H1 (cell line): Measurements from ENCODE around the gene SMARCB1. TPM values are rescaled to one million over a fixed set of nuclear protein-coding genes. Genes with fewer than 3 reads are reported as not detected.

ENCODE experiments used
- CTCF ChIA-PET: fragments of 300-600 bp; sonication (Branson Sonifier 250); formaldehyde crosslinking; loops from one replicate; lab custom pipeline; 2021; ENCODE audit not compliant: partially characterized antibody; lab: Charles Lee
- POLR2A ChIA-PET: fragments of 300-600 bp; sonication (Branson Sonifier 250); formaldehyde crosslinking; loops from one replicate; lab custom pipeline; 2021; ENCODE audit warnings: inconsistent platforms; ENCODE audit not compliant: partially characterized antibody; lab: Charles Lee
- DNase-seq, 2 experiments: peaks; one replicate each; pipeline versions ENCODE4 v3.0.0 to v3.0.0-alpha.2; 2010 to 2022; ENCODE audit warnings: low spot score in 2 of 2, low read depth in 1 of 2, mixed read lengths in 1 of 2
- FAIRE-seq: peaks from 2 replicates; lab custom pipeline; 2011; peaks lifted over from hg19 to GRCh38; lab: Jason Lieb, UNC
- H2AFZ ChIP-seq: 2 replicates; pipeline ENCODE4 v1.8.1; 2012; ENCODE audit warnings: low read length, inconsistent platforms
- H2AK5ac ChIP-seq: 2 replicates; pipeline ENCODE4 v1.6.1; 2013; ENCODE audit warnings: low read depth, low read length
- H2BK120ac ChIP-seq: replicated peaks from 2 replicates; pipeline ENCODE3; 2013; ENCODE audit warnings: low read depth, low read length, inconsistent platforms
- H2BK12ac ChIP-seq: 2 replicates; pipeline ENCODE4 v1.6.1; 2013; ENCODE audit warnings: low read depth, low read length
- H2BK15ac ChIP-seq: 2 replicates; pipeline ENCODE4 v1.6.1; 2013; ENCODE audit warnings: low read length
- H2BK20ac ChIP-seq: 2 replicates; pipeline ENCODE4 v1.6.1; 2013; ENCODE audit warnings: low read length
- H2BK5ac ChIP-seq: 2 replicates; pipeline ENCODE4 v1.6.1; 2013; ENCODE audit warnings: low read depth, low read length
- H3K14ac ChIP-seq: 2 replicates; pipeline ENCODE4 v1.6.1; 2013; ENCODE audit warnings: inconsistent platforms; ENCODE audit not compliant: insufficient read length
- H3K18ac ChIP-seq: 2 replicates; pipeline ENCODE4 v1.6.1; 2013; ENCODE audit warnings: low read length; ENCODE audit errors: extremely low read depth
- H3K23ac ChIP-seq: 2 replicates; pipeline ENCODE4 v1.6.1; 2013; ENCODE audit warnings: inconsistent platforms; ENCODE audit not compliant: insufficient read length
- H3K23me2 ChIP-seq: 2 replicates; pipeline ENCODE4 v1.6.1; 2013; ENCODE audit warnings: low read depth, low read length
- H3K27ac ChIP-seq: 2 replicates; pipeline ENCODE4 v1.6.1; 2011; ENCODE audit warnings: low read depth, low read length, inconsistent platforms
- H3K27me3 ChIP-seq, 4 experiments: replicated peaks in 1 of 4; 1 replicate in 1 of 4; 2 replicates in 3 of 4; pipeline versions ENCODE4 v1.6.1 to v1.8.1; 2011 to 2013; ENCODE audit warnings: low read length in 3 of 4, mild to moderate bottlenecking in 3 of 4, inconsistent platforms in 2 of 4, mixed read lengths in 2 of 4, moderate library complexity in 1 of 4; ENCODE audit not compliant: control insufficient read depth in 3 of 4, insufficient read depth in 3 of 4; ENCODE audit errors: extremely low read depth in 1 of 4
- H3K36me3 ChIP-seq, 4 experiments: 2 replicates each; pipeline versions ENCODE4 v1.6.1 to v1.8.1; 2011 to 2013; ENCODE audit warnings: mild to moderate bottlenecking in 4 of 4, low read length in 3 of 4, moderate library complexity in 2 of 4, control low read depth in 1 of 4, inconsistent platforms in 1 of 4; ENCODE audit not compliant: insufficient read depth in 4 of 4, control insufficient read depth in 2 of 4
- H3K4ac ChIP-seq: replicated peaks from 2 replicates; pipeline ENCODE3; 2013; ENCODE audit warnings: low read length, low read depth, mixed read lengths, inconsistent platforms; ENCODE audit not compliant: insufficient read length
- H3K4me1 ChIP-seq, 4 experiments: replicated peaks in 1 of 4; 1 replicate in 1 of 4; 2 replicates in 3 of 4; pipeline versions ENCODE4 v1.6.1 to v1.8.1; 2011 to 2013; ENCODE audit warnings: low read length in 3 of 4, inconsistent platforms in 2 of 4, mixed read lengths in 1 of 4; ENCODE audit not compliant: insufficient read depth in 4 of 4, control insufficient read depth in 3 of 4
- H3K4me2 ChIP-seq, 2 experiments: 2 replicates each; pipeline versions ENCODE4 v1.6.1 to v1.8.1; 2011 to 2013; ENCODE audit warnings: low read depth in 2 of 2, low read length in 2 of 2, control low read depth in 1 of 2, inconsistent platforms in 1 of 2, mild to moderate bottlenecking in 1 of 2; ENCODE audit not compliant: insufficient read depth in 1 of 2
- H3K4me3 ChIP-seq, 4 experiments: fragments of 200-600, 300-600 bp in 1 of 4; sonication (generic), shearing (Covaris generic), sonication (Bioruptor Twin) in 1 of 4; 2 replicates each; pipeline versions ENCODE4 v1.5.1 to v1.8.1; 2011 to 2016; ENCODE audit warnings: low read length in 4 of 4, low read depth in 3 of 4, control low read depth in 2 of 4, inconsistent platforms in 2 of 4, mild to moderate bottlenecking in 2 of 4, mixed read lengths in 1 of 4, moderate library complexity in 1 of 4; ENCODE audit not compliant: insufficient read depth in 2 of 4; ENCODE audit errors: extremely low read depth in 1 of 4
- H3K56ac ChIP-seq: replicated peaks from 2 replicates; pipeline ENCODE3; 2013; ENCODE audit warnings: low read depth, mild to moderate bottlenecking, mixed read lengths, low read length, inconsistent platforms; ENCODE audit not compliant: insufficient read length
- H3K79me1 ChIP-seq: 2 replicates; pipeline ENCODE4 v1.6.1; 2013; ENCODE audit warnings: low read depth, low read length, control low read depth
- H3K79me2 ChIP-seq, 2 experiments: 2 replicates each; pipeline versions ENCODE4 v1.6.1 to v1.8.1; 2012 to 2013; ENCODE audit warnings: low read length in 2 of 2, mild to moderate bottlenecking in 2 of 2, inconsistent platforms in 1 of 2; ENCODE audit not compliant: insufficient read depth in 2 of 2, control insufficient read depth in 1 of 2
- H3K9ac ChIP-seq, 4 experiments: replicated peaks in 1 of 4; 1 replicate in 1 of 4; 2 replicates in 3 of 4; pipeline versions ENCODE4 v1.6.1 to v1.8.1; 2011 to 2013; ENCODE audit warnings: low read depth in 3 of 4, low read length in 3 of 4, control low read depth in 2 of 4, mild to moderate bottlenecking in 2 of 4, moderate library complexity in 2 of 4, inconsistent platforms in 1 of 4; ENCODE audit errors: extremely low read depth in 1 of 4
- H3K9me3 ChIP-seq, 2 experiments: 2 replicates each; pipeline versions ENCODE4 v1.6.1 to v1.8.1; 2012 to 2013; ENCODE audit warnings: mild to moderate bottlenecking in 2 of 2, moderate library complexity in 2 of 2, control low read depth in 1 of 2, inconsistent platforms in 1 of 2, low read depth in 1 of 2, low read length in 1 of 2, mixed read lengths in 1 of 2; ENCODE audit not compliant: insufficient read depth in 2 of 2
- H4K20me1 ChIP-seq, 2 experiments: replicated peaks in 1 of 2; 2 replicates each; pipeline versions ENCODE3 to v1.8.1; 2011 to 2013; ENCODE audit warnings: inconsistent platforms in 2 of 2, low read length in 2 of 2, mild to moderate bottlenecking in 1 of 2; ENCODE audit not compliant: insufficient read depth in 2 of 2, control insufficient read depth in 1 of 2
- H4K5ac ChIP-seq: 2 replicates; pipeline ENCODE4 v1.6.1; 2013; ENCODE audit warnings: low read length, low read depth, mixed read lengths, inconsistent platforms; ENCODE audit not compliant: insufficient read length
- H4K8ac ChIP-seq: 2 replicates; pipeline ENCODE4 v1.8.0; 2013; ENCODE audit warnings: mild to moderate bottlenecking, moderate library complexity, low read length, inconsistent platforms; ENCODE audit not compliant: insufficient read depth; ENCODE audit errors: extremely low read depth
- H4K91ac ChIP-seq: replicated peaks from 2 replicates; pipeline ENCODE3; 2013; ENCODE audit warnings: low read length, mixed read lengths, inconsistent platforms; ENCODE audit not compliant: insufficient read length
- ASH2L ChIP-seq: fragments of 200-600, 300-600 bp; sonication (generic); IDR thresholded peaks from one replicate; pipeline ENCODE4 v1.7.1; 2017; ENCODE audit warnings: low read length
- GABPA ChIP-seq: IDR thresholded peaks from 2 replicates; pipeline ENCODE4 v1.6.1; 2011; ENCODE audit warnings: mild to moderate bottlenecking, low read length, moderate library complexity, borderline replicate concordance; ENCODE audit not compliant: insufficient read depth
- HDAC2 ChIP-seq, 2 experiments: fragments of 300-600 bp in 1 of 2; sonication (generic) in 1 of 2; IDR thresholded peaks; 2 replicates each; pipeline ENCODE4 v1.6.1; 2011 to 2012; ENCODE audit warnings: low read depth in 2 of 2, low read length in 2 of 2, mild to moderate bottlenecking in 2 of 2, moderate library complexity in 2 of 2, borderline replicate concordance in 1 of 2, inconsistent platforms in 1 of 2
- POLR2A ChIP-seq, 2 experiments: IDR thresholded peaks; 1 replicate in 1 of 2; 2 replicates in 1 of 2; pipeline ENCODE4 v1.6.1; 2011; ENCODE audit warnings: low read depth in 2 of 2, low read length in 2 of 2, mild to moderate bottlenecking in 2 of 2; ENCODE audit errors: control extremely low read depth in 1 of 2
- POLR2AphosphoS5 ChIP-seq: IDR thresholded peaks from 2 replicates; pipeline ENCODE4 v1.6.1; 2011; ENCODE audit warnings: low read depth, low read length
- RFX5 ChIP-seq: IDR thresholded peaks from 2 replicates; pipeline ENCODE4 v1.6.1; 2011; ENCODE audit warnings: low read depth, low read length, improper control_type of control experiment, borderline replicate concordance
- SIRT6 ChIP-seq: IDR thresholded peaks from one replicate; pipeline ENCODE4 v1.7.1; 2012; ENCODE audit warnings: low read length, inconsistent platforms
- SRF ChIP-seq: IDR thresholded peaks from 2 replicates; pipeline ENCODE4 v1.6.1; 2011; ENCODE audit warnings: mild to moderate bottlenecking, low read depth, low read length, moderate library complexity
- TAF1 ChIP-seq: IDR thresholded peaks from 2 replicates; pipeline ENCODE4 v1.6.1; 2011; ENCODE audit warnings: mild to moderate bottlenecking, low read depth, low read length
- WGBS, 2 experiments: shearing (Covaris generic) in 1 of 2; methylation state at CpG; one replicate each; pipeline versions ENCODE4 v1.1.6 to v1.1.7; 2013 to 2015; ENCODE audit warnings: low lambda C conversion rate in 2 of 2, mixed read lengths in 2 of 2, inconsistent platforms in 1 of 2, low coverage in 1 of 2, missing lambda C conversion rate in 1 of 2; ENCODE audit not compliant: insufficient replicate concordance in 2 of 2, insufficient coverage in 1 of 2, insufficient read length in 1 of 2; ENCODE audit errors: extremely low coverage in 1 of 2, missing lambda C conversion rate in 1 of 2; 5-methylcytosine and 5-hydroxymethylcytosine counted together
- polyA plus RNA-seq, 7 experiments: library from polyadenylated mRNA; depleted of rRNA in 3 of 7; stranded (reverse) in 5 of 7; unstranded in 2 of 7; fragments of >200 nt in 5 of 7; fragments of 200-250 nt in 2 of 7; gene quantifications; 1 replicate in 5 of 7; 2 replicates in 1 of 7; 4 replicates in 1 of 7; pipeline versions ENCODE4 v1.2.1 to v1.2.3, GENCODE V29; 2011 to 2013; ENCODE audit warnings: missing spikeins in 2 of 7, mixed read lengths in 2 of 7
- total RNA-seq: library from RNA; stranded (reverse); fragmentation: NEBNext Ultra II Directional; extraction: Animal tissue kit (Norgen Biotek cat#: 25700); gene quantifications from 2 replicates; pipeline ENCODE4 v1.2.1, GENCODE V29; 2021
- TF ChIP-seq, protein P1 (sequence below): IDR thresholded peaks from 2 replicates; pipeline ENCODE4 v1.6.1; 2012; ENCODE audit warnings: inconsistent platforms
- TF ChIP-seq, protein P2 (sequence below): IDR thresholded peaks from 2 replicates; pipeline ENCODE4 v1.6.1; 2011; ENCODE audit warnings: low read depth, mild to moderate bottlenecking, low read length; ENCODE audit not compliant: insufficient read depth

SMARCB1 gene
- total and polyA plus RNA-seq, 2 of the 8 experiments (the other 6 are each of a cell fraction or from before 2014, with no cell fraction given): 116 to 145 TPM

DNA sequence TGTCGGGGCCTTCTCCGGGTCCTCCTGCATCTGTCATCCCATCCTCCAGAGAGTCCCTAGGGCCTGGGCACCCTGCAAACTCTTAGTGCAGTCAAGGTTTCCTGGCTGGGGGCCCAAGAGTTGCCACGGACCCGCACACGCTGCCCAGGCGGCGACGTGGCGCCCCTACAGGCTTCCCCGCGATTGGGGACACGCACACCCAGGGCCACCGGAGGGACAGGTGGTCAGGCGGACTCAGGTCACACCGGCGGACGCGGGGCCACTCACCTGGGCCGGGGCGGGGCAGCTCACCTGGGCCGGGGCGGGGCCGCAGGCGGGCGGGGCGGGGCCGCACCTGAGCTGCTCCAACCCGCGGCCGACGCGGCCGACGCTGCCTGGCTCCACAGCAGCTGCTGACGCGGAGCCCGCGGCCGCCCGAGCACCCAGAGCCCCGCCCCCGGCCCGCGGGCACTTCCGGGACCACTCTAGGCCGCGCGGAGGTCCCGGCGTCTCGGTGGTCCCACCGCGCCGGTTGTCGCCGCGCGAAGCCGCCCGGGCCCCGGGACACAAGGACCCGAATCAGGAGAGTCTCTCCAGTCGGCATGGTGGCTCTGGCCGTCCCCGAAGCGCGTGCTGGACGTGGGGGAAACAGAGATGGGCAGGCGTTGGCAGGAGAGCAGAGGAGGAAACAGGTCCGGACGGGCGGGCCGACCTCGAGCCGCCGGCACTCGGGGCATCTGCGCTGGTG lies 35.9 kb upstream of the SMARCB1 start, which contains the start of gene ZNF70:
Gene ZNF70, minus strand, starts transcription at position 399 of the 727 bp plus-strand sequence. CDS start 5,972 bp downstream, outside the sequence.
- no peak within 1 kb of the TSS for H3K14ac ChIP-seq
- peak within 1 kb of the TSS; percentile 97; the same call in 1 of the 2 replicates for H2BK15ac ChIP-seq
- DNase-seq (peak in 1 of 2 experiments; percentile 90), FAIRE-seq (no peak)
- no peaks in the 10 kb centered on the region for H3K27me3 ChIP-seq
- H3K9ac ChIP-seq: peak within 1 kb of the TSS; percentile 71 to 78 (median 73)
- peak within 1 kb of the TSS; percentile 68; the same call in 1 of the 2 replicates for H2BK12ac ChIP-seq
- peak within 1 kb of the TSS; percentile 78 for H3K27ac ChIP-seq
- ChIA-PET POLR2A (interaction anchor here (0.9 to 2.3 kb wide), 6 partner anchors 13 to 98 kb away, joined by 3 to 8 read pairs (median 3); partner anchors contain the start of gene CHCHD10), CTCF (interaction anchor here (0.5 to 1.7 kb wide), 2 partner anchors 18 to 26 kb away, joined by 3 to 5 read pairs; partner anchors contain the start of gene CHCHD10)
- peak within 1 kb of the TSS; percentile 86 for H3K56ac ChIP-seq
- H3K36me3 ChIP-seq: no peaks in the 10 kb centered on the region
- no peaks in the 10 kb centered on the region for H3K79me2 ChIP-seq
- H3K4me2 ChIP-seq: peak within 1 kb of the TSS; percentile 74 to 95
- peaks cover 11% of the 10 kb centered on the region; the same call in 1 of the 2 replicates for H3K23me2 ChIP-seq
- H3K79me1 ChIP-seq: no peaks in the 10 kb centered on the region
- H3K4me1 ChIP-seq: peaks cover 0 to 6% (median 2%) of the 10 kb centered on the region in 4 experiments; a peak in 3 of 7 replicates
- peak within 1 kb of the TSS; percentile 87 for H2BK5ac ChIP-seq
- H2BK20ac ChIP-seq: no peak within 1 kb of the TSS
- H4K20me1 ChIP-seq: no peaks in the 10 kb centered on the region
- peak within 1 kb of the TSS; percentile 98 for H4K5ac ChIP-seq
- peak within 1 kb of the TSS; percentile 78; the same call in 1 of the 2 replicates for H2AFZ ChIP-seq
- H3K23ac ChIP-seq: no peak within 1 kb of the TSS
- 1% methylated on average over 18 of the region's 78 CpGs; no CpG with 5 or more reads in 1 of the 2 experiments for WGBS, 2 experiments
- H4K8ac ChIP-seq: peak within 1 kb of the TSS; percentile 99
- peak within 1 kb of the TSS; percentile 87 for H3K18ac ChIP-seq
- peak within 1 kb of the TSS; percentile 98 for H4K91ac ChIP-seq
- H2BK120ac ChIP-seq: no peak within 1 kb of the TSS
- peak within 1 kb of the TSS; percentile 59 to 83 (median 78) for H3K4me3 ChIP-seq
- no peak within 1 kb of the TSS for H2AK5ac ChIP-seq
- no peaks in the 10 kb centered on the region for H3K9me3 ChIP-seq
- peak within 1 kb of the TSS; percentile 99 for H3K4ac ChIP-seq
- TF ChIP-seq, protein P1, sequence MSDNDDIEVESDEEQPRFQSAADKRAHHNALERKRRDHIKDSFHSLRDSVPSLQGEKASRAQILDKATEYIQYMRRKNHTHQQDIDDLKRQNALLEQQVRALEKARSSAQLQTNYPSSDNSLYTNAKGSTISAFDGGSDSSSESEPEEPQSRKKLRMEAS: peak; percentile 33; the same call in 1 of the 2 replicates
- TF ChIP-seq HDAC2 (IDR thresholded peaks at IDR 0.05; ENCODE audit: borderline replicate concordance in 1 of 2, low read depth in 2 of 2, low read length in 2 of 2) (peak in 1 of 2 experiments; percentile 69; a peak in 1 of 4 replicates), SRF (no peak), SIRT6 (no peak), ASH2L (peak; percentile 89), RFX5 (peak; percentile 63; the same call in 1 of the 2 replicates), POLR2A (IDR thresholded peaks at IDR 0.05; ENCODE audit: control extremely low read depth in 1 of 2, low read depth in 2 of 2, low read length in 2 of 2) (peak in 1 of 2 experiments; percentile 73; a peak in 2 of 3 replicates), TAF1 (peak; percentile 75), POLR2AphosphoS5 (no peak), GABPA (peak; percentile 82; the same call in 1 of the 2 replicates)
- TF ChIP-seq, protein P2, sequence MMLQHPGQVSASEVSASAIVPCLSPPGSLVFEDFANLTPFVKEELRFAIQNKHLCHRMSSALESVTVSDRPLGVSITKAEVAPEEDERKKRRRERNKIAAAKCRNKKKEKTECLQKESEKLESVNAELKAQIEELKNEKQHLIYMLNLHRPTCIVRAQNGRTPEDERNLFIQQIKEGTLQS: no peak
